Measurements from ENCODE around the gene ITLN2. TPM values are rescaled to one million over a fixed set of nuclear protein-coding genes. Genes with fewer than 3 reads are reported as not detected.

Gene ITLN2
- total and polyA plus RNA-seq, 8 donors = 0.17 to 1.8 (median 0.82) TPM; not detected in 4

GRCh38 chr1:160911925-160912324 is 42.7 kb downstream of the ITLN2 start:
- H3K27ac ChIP-seq = no peak overlapping the region

GRCh38 chr1:160911441-160911840 is 43.2 kb downstream of the ITLN2 start:
- TF ChIP-seq CTCF (IDR thresholded peaks at IDR 0.05) = no peak
- Histone ChIP-seq H3K36me3 (no peaks in the 10 kb centered on the region), H3K27me3 (no peaks in the 10 kb centered on the region), H3K4me1 (no peaks in the 10 kb centered on the region), H3K4me3 (no peak overlapping the region), H3K9me3 (no peaks in the 10 kb centered on the region), H3K27ac (no peak overlapping the region)
- intact Hi-C loops (cut with DNase I) = no loop called here
- ATAC-seq = peak; percentile 88
- DNase-seq = peak in 1 of 4 donors; percentile 33

More at GRCh38 chr1:160911925-160912324, 42.7 kb downstream of the ITLN2 start:
- TF ChIP-seq CTCF (IDR thresholded peaks at IDR 0.05) = no peak
- intact Hi-C loops (cut with DNase I) = no loop called here
- H3K36me3 ChIP-seq = no peaks in the 10 kb centered on the region
- DNase-seq (no peak), ATAC-seq (peak; percentile 60)
- H3K27me3 ChIP-seq = no peaks in the 10 kb centered on the region
- no peak overlapping the region for H3K4me3 ChIP-seq
- H3K9me3 ChIP-seq = no peaks in the 10 kb centered on the region
- no peaks in the 10 kb centered on the region for H3K4me1 ChIP-seq

- H3K4me1 ChIP-seq = no peaks in the 10 kb centered on the region
- H3K9me3 ChIP-seq = no peaks in the 10 kb centered on the region
- ATAC-seq (no peak), DNase-seq (no peak)
- H3K4me3 ChIP-seq = no peak overlapping the region
- no peak for TF ChIP-seq CTCF (IDR thresholded peaks at IDR 0.05)
- no peaks in the 10 kb centered on the region for H3K36me3 ChIP-seq
- H3K27me3 ChIP-seq = no peaks in the 10 kb centered on the region
- H3K27ac ChIP-seq = no peak overlapping the region
- intact Hi-C loops (cut with DNase I) = no loop called here
Measured at GRCh38 chr1:160910170-160910750, 44.3 kb downstream of the ITLN2 start.

- TF ChIP-seq CTCF (IDR thresholded peaks at IDR 0.05) = no peak
- Histone ChIP-seq H3K36me3 (no peaks in the 10 kb centered on the region), H3K4me3 (no peak overlapping the region), H3K27ac (no peak overlapping the region), H3K27me3 (peaks cover 0 to under 1% of the 10 kb centered on the region in 2 donors), H3K9me3 (no peaks in the 10 kb centered on the region), H3K4me1 (no peaks in the 10 kb centered on the region)
- intact Hi-C loops (cut with DNase I) = no loop called here
- ATAC-seq (no peak), DNase-seq (no peak)
Measured at GRCh38 chr1:160907976-160908375, 46.6 kb downstream of the ITLN2 start.

- Histone ChIP-seq H3K36me3 (no peaks in the 10 kb centered on the region), H3K27ac (no peak overlapping the region)
Measured at GRCh38 chr1:160905617-160905989, 49.0 kb downstream of the ITLN2 start.

More at GRCh38 chr1:160905617-160905989, 49.0 kb downstream of the ITLN2 start:
- intact Hi-C loops (cut with DNase I) = no loop called here
- ATAC-seq (peak; percentile 38), DNase-seq (no peak)
- Histone ChIP-seq H3K4me3 (no peak overlapping the region), H3K4me1 (no peaks in the 10 kb centered on the region), H3K9me3 (no peaks in the 10 kb centered on the region), H3K27me3 (peaks cover 5 to 15% of the 10 kb centered on the region in 2 donors)
- no peak for TF ChIP-seq CTCF (IDR thresholded peaks at IDR 0.05)
